GM23338 (cell line): ENCODE results near the gene PLXNC1.

ENCODE experiments used
- CREB1 ChIP-seq: fragments of 250-450 bp; sonication (Bioruptor Pico); IDR thresholded peaks from 2 replicates; pipeline ENCODE4 v1.5.0; 2020; ENCODE audit warnings: low read depth, mild to moderate bottlenecking, moderate library complexity
- EZH2 ChIP-seq: fragments of 200-600 bp; sonication (generic); IDR thresholded peaks from one replicate; pipeline ENCODE4 v1.8.0; 2017; ENCODE audit warnings: antibody characterized with exemption, mild to moderate bottlenecking, low read depth; ENCODE audit not compliant: unreplicated experiment
- JUNB ChIP-seq: IDR thresholded peaks from one replicate; pipeline ENCODE4 v1.6.1; 2016; ENCODE audit warnings: antibody characterized with exemption; ENCODE audit not compliant: unreplicated experiment
- POLR2AphosphoS5 ChIP-seq: IDR thresholded peaks from 2 replicates; pipeline ENCODE4 v1.6.1; 2016; ENCODE audit warnings: antibody characterized with exemption, low read depth
- REST ChIP-seq: IDR thresholded peaks from one replicate; pipeline ENCODE4 v1.6.1; 2018; ENCODE audit warnings: antibody characterized with exemption; ENCODE audit not compliant: unreplicated experiment
- TF ChIP-seq, protein P1 (sequence below), 2 experiments: fragments of 200-600 bp in 1 of 2; sonication (generic) in 1 of 2; conservative IDR thresholded peaks; 2 replicates each; pipeline versions ENCODE4 v1.5.1 to v1.6.1; 2016 to 2017; ENCODE audit warnings: antibody characterized with exemption in 2 of 2, low read depth in 2 of 2, mild to moderate bottlenecking in 2 of 2, moderate library complexity in 1 of 2

DNA sequence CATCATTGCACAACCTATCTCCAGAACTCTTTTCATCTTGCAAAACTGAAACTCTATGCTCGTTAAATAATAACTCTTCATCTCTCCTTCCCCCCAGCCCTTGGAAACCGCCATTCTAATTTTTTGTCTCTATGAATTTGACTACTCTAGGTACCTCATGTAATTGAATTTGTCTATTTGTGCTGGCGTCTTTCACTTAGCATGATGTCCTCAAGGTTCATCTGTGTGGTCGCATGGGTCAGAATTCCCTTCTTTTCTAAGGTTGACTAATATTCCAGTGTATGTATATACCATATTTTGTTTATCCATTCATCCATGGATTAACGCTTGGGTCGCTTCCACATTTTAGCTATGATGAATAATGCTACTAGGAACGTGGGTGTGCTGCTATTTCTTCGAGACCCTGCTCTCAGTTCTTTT is 80.1 kb downstream of the PLXNC1 start:
- TF ChIP-seq JUNB (no peak), EZH2 (no peak), CREB1 (no peak), POLR2AphosphoS5 (no peak), REST (no peak)
- TF ChIP-seq, protein P1, sequence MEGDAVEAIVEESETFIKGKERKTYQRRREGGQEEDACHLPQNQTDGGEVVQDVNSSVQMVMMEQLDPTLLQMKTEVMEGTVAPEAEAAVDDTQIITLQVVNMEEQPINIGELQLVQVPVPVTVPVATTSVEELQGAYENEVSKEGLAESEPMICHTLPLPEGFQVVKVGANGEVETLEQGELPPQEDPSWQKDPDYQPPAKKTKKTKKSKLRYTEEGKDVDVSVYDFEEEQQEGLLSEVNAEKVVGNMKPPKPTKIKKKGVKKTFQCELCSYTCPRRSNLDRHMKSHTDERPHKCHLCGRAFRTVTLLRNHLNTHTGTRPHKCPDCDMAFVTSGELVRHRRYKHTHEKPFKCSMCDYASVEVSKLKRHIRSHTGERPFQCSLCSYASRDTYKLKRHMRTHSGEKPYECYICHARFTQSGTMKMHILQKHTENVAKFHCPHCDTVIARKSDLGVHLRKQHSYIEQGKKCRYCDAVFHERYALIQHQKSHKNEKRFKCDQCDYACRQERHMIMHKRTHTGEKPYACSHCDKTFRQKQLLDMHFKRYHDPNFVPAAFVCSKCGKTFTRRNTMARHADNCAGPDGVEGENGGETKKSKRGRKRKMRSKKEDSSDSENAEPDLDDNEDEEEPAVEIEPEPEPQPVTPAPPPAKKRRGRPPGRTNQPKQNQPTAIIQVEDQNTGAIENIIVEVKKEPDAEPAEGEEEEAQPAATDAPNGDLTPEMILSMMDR (conservative IDR thresholded peaks at IDR 0.05; ENCODE audit: low read depth in 2 of 2), result no peak
